Stimulated activated naive CD4-positive, alpha-beta T cell (primary cell): Measurements from ENCODE around the gene LARP1B.
A peak's percentile ranks its signal among the peaks of the same experiment; 100 is the strongest.
"Not testable (repeated sequence)": the region's sequence is repeated elsewhere in the genome, so short reads cannot be mapped to it uniquely, and the experiment has no call there.

Experiments used
- DNase-seq, 6 experiments: peaks; one replicate each; lab custom pipeline; 2025; lab: John Stamatoyannopoulos, UW

LARP1B gene

GRCh38 chr4:128135391-128135790, 74.3 kb downstream of the LARP1B start:
- no peak for DNase-seq

GRCh38 chr4:128141866-128142265, 80.8 kb downstream of the LARP1B start:
- DNase-seq = no peak

- DNase-seq = no peak
These were observed 84.6 kb downstream of the LARP1B start for GRCh38 chr4:128145727-128146126.

GRCh38 chr4:128153800-128154199, 92.7 kb downstream of the LARP1B start:
- no peak for DNase-seq

- no peak for DNase-seq
These were observed 94.2 kb downstream of the LARP1B start for GRCh38 chr4:128155231-128155855.

- no peak for DNase-seq
These were observed 94.9 kb downstream of the LARP1B start for GRCh38 chr4:128155874-128156456.

- DNase-seq = not testable (repeated sequence)
These were observed 95.4 kb downstream of the LARP1B start for GRCh38 chr4:128156472-128156871.

- DNase-seq = no peak
These were observed 97.8 kb downstream of the LARP1B start for GRCh38 chr4:128158894-128159293.

GRCh38 chr4:128159967-128160366, 98.9 kb downstream of the LARP1B start:
- no peak for DNase-seq

GRCh38 chr4:128161138-128161537, 100.0 kb downstream of the LARP1B start:
- DNase-seq = no peak

- DNase-seq = no peak
These were observed 101.3 kb downstream of the LARP1B start for GRCh38 chr4:128162434-128162833.

- no peak for DNase-seq
These were observed 102.3 kb downstream of the LARP1B start for GRCh38 chr4:128163177-128164117.

- DNase-seq = no peak
These were observed 105.9 kb downstream of the LARP1B start for GRCh38 chr4:128166982-128167381.

- DNase-seq = no peak
These were observed 107.6 kb downstream of the LARP1B start for GRCh38 chr4:128168701-128169100.

- DNase-seq = no peak
These were observed 108.1 kb downstream of the LARP1B start for GRCh38 chr4:128169245-128169644.

- no peak for DNase-seq
These were observed 115.5 kb downstream of the LARP1B start for GRCh38 chr4:128176643-128177042.

- DNase-seq = no peak
These were observed 116.4 kb downstream of the LARP1B start for GRCh38 chr4:128177498-128177897.

- no peak for DNase-seq
These were observed 125.5 kb downstream of the LARP1B start for GRCh38 chr4:128186623-128187022.

GRCh38 chr4:128191115-128191781, 130.1 kb downstream of the LARP1B start:
- peak; percentile 16 to 58 (median 56) for DNase-seq

GRCh38 chr4:128220286-128221235, 159.4 kb downstream of the LARP1B start:
- peak in 2 of 6 experiments; percentile 1 for DNase-seq

- no peak for DNase-seq
These were observed 160.5 kb downstream of the LARP1B start for GRCh38 chr4:128221586-128221985.
